Sciatic nerve (tissue), 2 donors: ENCODE results near the gene TRPC4AP. TPM values are rescaled to one million over a fixed set of nuclear protein-coding genes. Genes with fewer than 3 reads are reported as not detected.

Source experiments
- ATAC-seq: fragments of 200-7000 bp; cut with Tn5 transposase; one replicate; pipeline ENCODE4 v1.9.1; 2020; ENCODE audit warnings: mild to moderate bottlenecking, moderate library complexity
- DNase-seq: peaks from one replicate; pipeline ENCODE4 v3.0.0-alpha.2; 2020; ENCODE audit warnings: low spot score
- intact Hi-C: fragments of 100-400 bp; cut with DNase I; formaldehyde crosslinking; loops from one replicate; pipeline ENCODE4 v1.14.2; 2022
- total RNA-seq: library from RNA; stranded (reverse); fragmentation: NEBNext Ultra II Directional; extraction: Animal tissue kit (Norgen Biotek cat#: 25700); gene quantifications from one replicate; pipeline ENCODE4 v1.2.1, GENCODE V29; 2021
- donor health status: DM: no; HTN: no; CAD: no.
- donor health status: DM: no; HTN: no; CAD: no.

Gene TRPC4AP
- total RNA-seq, 1 donor from 2014 or later = 50.4 TPM

DNA sequence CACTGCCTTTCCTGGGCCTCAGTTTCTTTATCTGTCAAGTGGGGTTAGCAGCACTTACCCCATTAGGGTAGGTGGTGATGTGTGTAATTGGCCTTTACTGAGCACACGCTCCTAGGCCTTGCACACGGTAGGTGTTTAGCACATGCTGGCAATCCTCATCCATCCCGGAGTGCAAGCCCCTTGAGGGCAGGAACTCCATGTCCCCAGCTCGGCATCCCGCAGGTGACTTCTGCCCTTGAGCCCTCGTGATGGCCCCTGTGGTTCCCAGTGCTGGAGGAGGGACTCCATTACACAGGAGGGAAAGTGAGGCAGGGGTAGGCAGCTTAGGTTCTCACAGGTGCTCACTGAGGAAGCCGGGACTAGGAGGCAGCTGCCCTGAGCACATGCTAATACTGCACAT lies 96.9 kb downstream of the TRPC4AP start:
- intact Hi-C loops = no loop called here
- no peak for DNase-seq
- ATAC-seq = no peak

DNA sequence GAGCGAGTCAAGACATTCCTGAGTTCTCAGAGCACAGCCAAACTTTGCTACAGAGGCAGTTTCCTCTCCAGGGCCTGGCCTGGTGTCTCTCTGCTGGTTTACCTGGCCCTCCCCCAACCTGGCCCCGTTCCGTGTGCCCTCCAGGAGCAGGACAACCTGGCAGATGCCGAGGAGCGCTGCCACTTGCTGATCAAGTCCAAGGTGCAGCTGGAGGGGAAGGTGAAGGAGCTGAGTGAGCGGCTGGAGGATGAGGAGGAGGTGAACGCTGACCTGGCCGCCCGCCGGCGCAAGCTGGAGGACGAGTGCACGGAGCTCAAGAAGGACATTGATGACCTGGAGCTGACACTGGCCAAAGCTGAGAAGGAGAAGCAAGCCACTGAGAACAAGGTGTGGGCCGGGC lies 97.4 kb downstream of the TRPC4AP start:
- ATAC-seq = no peak
- intact Hi-C loops = no loop called here

DNA sequence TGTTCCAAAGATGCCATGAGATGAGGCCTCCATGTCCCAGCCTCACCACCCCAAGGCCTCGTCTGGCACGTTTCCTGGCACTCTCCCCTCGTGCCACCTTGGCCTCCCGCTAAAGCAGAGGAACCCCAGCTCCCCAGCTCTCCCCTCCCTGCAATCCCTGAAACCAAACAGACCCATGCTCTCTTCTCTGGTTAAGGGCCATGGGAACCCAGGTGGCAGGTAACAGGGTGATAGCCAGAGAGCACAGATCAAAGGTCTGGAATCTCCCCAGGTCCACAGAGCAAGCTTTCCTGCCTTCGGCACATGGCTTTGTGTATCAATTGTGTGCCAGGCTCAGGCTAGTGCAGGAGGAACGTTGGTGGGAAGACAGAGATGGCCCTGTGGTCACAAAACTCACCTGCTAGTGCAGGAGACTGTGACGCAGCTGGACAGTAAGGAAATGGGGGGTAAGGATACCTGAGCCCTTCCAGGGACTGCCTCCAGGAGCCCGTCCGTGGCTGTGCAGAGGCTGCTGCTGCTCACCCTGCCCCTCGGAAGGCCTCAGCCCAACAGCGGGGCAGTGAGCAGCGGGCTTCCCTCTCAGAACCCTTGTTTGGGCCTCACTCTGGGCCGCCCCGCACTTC lies 98.0 kb downstream of the TRPC4AP start:
- no peak for DNase-seq
- intact Hi-C loops = no loop called here
- ATAC-seq = no peak

More for the DNA sequence above, 97.4 kb downstream of the TRPC4AP start:
- DNase-seq = no peak

DNA sequence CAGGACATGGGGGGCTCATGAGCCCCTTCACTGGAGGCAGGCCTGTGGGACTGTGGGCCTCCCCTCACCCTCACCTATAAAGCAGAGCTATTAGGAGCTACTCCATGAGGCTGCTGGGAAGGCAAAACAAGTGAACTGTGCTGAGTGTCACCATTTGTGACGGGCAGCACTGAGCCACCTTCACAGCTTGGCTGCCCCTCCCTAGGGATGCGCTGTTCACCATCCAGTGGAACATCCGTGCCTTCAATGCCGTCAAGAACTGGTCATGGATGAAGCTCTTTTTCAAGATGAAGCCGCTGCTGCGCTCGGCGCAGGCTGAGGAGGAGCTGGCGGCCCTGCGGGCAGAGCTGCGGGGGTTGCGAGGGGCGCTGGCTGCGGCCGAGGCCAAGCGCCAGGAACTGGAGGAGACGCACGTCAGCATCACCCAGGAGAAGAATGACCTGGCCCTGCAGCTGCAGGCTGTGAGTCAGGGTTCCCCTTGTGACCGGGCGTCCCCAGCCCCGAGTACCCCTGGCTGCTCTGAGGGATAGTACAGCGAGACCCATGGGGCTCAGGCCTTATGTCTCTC lies 98.6 kb downstream of the TRPC4AP start:
- ATAC-seq (no peak), DNase-seq (no peak)
- intact Hi-C loops = no loop called here

DNA sequence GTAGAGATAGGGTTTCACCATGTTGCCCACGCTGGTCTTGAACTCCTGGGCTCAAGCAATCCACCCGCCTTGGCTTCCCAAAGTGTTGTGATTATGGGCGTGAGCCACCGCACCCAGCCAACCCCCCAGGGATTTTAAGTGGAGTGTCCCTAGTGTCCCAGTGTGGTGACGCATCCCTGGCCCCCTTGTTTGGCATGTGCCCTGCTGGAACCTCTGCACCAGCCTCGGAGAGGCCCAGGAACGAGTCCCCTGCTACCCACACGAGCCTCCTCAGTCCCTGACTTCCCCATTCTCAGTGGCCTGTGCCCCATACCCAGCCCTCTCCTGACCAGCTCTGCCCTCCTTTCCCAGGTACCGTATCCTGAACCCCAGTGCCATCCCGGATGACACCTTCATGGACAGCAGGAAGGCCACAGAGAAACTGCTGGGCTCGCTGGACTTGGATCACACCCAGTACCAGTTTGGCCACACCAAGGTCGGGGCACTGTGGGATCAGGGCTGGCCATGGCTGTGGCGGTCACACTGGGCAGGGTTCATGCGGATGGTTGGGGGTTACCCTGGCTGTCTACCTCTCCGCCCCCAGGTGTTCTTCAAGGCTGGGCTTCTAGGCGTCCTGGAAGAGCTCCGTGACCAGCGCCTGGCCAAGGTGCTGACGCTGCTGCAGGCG lies 99.7 kb downstream of the TRPC4AP start:
- intact Hi-C loops = no loop called here
- no peak for DNase-seq
- no peak for ATAC-seq

DNA sequence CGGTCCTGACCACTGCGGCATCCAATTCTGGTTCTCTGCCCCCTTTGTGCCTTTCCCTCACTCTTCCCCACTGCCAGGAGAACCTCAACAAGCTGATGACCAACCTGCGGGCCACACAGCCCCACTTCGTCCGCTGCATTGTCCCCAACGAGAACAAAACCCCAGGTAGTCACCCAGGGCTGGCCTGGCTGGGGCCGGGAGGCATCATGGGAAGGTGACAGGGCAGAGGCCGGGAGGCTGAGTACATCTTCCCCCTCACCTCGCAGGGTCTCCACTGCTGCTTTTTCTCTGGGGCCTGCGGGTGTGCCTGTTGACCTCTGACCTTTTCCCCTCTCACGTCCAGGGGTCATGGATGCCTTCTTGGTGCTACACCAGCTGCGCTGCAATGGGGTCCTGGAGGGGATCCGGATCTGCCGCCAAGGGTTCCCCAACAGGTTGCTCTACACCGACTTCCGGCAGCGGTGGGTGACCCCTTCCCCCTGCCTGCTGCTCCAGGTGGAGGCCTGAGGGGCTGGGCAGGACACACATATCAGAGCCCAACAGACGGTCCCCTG lies 101.9 kb downstream of the TRPC4AP start:
- intact Hi-C loops = no loop called here
- ATAC-seq = no peak

DNA sequence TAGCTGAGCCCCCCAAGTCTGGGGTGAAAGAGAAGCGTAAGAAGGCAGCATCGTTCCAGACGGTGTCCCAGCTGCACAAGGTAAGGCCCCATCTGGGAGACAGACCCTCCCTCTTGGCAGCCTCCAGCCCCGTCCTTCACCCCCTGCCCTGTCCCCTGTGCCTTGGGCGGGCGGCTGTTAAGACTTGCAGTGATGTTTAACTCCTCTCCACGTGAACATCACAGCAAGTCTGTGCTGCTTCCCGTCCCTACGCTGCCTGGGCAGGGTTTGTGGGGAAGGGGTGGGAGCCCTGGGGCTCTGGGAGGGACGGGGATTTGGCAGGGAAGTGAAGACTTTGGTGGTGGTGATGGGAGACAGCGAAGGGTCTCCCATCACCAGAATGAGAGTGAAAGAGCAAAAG lies 102.4 kb downstream of the TRPC4AP start:
- no peak for DNase-seq
- intact Hi-C loops = no loop called here
- ATAC-seq = no peak

More for the DNA sequence above, 101.9 kb downstream of the TRPC4AP start:
- DNase-seq = no peak

DNA sequence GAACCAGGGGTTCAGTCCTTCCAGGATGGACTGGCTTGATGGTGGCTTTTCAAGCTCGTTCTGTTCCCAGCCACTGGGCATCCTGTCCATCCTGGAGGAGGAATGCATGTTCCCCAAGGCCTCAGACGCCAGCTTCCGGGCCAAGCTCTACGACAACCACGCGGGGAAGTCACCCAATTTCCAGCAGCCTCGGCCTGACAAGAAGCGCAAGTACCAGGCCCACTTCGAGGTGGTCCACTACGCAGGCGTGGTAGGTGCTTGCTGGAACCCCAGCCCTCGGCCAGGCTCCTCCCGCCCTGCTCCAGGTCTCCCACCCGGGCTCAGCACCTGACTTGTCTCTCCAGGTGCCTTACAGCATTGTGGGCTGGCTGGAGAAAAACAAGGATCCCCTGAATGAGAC lies 102.9 kb downstream of the TRPC4AP start:
- DNase-seq = no peak
- no peak for ATAC-seq
- intact Hi-C loops = no loop called here

DNA sequence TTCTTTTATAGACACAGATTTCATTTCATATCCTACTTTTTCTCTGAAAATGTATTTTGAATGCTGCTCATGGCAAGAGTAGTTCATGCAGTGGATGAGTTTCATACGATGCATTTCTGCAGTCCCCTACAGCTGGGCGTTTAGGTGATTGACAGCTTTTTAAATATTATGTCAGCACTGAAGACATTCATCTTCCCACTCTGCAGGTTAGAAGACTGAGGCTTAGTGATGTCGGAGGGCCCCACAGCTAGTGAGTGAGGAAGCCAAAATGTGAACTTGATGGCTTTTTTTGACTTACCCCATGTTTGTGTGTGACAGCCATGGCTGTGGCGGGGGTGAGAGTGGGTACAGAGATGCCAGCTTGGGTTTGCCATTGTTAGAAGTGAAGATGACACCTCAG lies 103.5 kb downstream of the TRPC4AP start:
- intact Hi-C loops = no loop called here
- ATAC-seq (no peak), DNase-seq (no peak)

DNA sequence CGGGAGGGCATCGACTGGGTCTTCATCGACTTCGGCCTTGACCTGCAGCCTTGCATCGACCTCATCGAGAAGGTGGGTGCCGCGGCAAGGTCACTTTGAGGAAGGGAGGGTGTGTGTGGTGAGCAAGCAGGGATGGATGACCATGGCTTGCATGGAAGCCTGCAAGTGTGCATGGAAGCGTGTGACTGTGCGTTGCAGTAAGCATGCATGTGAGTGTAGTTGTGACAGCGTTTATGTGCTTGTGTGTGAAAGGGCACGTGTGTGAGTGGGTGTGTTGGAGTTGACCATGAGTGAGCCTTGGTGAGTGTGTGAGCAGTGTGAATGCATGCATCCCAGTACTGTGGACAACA lies 104.4 kb downstream of the TRPC4AP start:
- no peak for ATAC-seq
- DNase-seq = no peak
- intact Hi-C loops = no loop called here

DNA sequence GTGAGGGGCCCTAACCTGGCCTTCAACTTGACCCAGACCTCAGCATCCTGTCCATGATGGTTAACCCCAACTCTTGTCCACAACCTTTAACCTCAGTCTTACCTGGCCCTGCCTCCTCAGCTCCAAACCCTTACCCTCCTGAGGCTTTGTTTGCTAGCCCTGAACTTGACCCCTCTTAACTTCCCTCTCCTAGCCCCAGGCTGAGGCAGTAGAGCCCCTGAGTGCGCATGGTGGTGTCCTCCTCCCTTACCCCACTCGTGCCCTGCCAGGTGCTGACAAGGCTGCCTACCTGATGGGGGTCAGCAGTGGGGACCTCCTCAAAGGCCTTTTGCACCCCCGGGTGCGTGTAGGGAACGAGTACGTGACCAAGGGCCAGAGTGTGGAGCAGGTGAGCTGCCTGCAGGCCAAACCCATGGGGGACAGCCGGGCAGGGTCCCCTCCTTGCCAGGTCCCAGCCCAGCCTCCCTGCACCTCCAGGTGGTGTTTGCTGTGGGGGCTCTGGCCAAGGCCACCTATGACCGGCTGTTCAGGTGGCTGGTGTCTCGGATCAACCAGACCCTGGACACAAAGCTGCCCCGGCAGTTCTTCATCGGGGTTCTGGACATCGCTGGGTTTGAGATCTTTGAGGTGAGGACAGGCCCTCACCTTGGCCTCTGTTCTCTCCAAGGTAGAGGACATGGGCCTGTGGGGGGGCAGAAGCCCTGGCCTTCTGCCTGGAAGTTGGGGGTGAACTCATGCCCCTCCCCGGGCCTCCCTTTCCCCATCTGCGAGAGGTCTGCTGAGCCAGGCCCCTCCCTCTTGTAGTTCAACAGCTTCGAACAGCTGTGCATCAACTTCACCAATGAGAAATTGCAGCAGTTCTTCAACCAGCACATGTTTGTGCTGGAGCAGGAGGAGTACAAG lies 105.1 kb downstream of the TRPC4AP start:
- DNase-seq = no peak
- intact Hi-C loops = no loop called here
- peak; percentile 6 for ATAC-seq

DNA sequence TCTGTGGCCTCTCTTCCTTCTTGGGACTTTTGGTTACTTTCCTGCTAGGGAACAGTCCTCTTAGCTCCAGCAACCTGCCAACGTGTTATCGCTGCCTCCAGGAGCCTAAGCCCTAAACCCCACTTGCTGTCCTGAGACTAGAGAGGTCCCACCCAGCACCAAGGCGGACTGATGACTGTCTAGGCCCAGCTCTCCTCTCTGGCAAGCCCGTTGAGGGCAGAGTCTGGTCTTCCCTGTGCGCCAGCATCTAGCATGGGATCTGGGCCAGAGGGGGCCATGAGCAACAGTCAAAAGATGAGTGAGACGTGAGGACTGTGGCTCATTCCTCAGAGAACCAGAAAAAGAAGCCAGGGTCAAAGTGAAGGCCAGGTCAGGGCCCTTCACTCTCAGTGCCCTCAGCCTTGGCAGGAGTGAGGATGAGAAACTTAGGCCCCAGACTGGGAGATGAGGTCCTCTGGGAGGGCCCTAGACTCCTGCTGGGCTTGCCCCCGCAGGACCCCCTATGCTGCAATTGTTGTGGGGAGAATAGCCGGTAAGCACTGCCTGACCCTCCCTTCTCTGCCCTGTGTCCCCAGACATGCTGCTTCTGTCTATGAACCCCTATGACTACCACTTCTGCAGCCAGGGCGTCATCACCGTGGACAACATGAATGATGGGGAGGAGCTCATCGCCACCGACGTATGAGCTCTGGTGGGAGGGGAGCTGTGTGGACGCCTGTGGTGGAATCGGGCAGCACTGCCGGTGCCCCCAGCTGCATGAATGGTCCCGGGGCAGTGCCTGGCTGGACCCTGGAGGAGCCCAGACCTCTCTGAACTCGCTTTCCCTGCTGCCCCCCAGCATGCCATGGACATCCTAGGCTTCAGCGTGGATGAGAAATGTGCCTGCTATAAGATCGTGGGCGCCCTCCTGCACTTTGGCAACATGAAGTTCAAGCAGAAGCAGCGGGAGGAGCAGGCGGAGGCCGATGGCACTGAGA lies 106.0 kb downstream of the TRPC4AP start:
- DNase-seq (no peak), ATAC-seq (peak; percentile 12)
- intact Hi-C loops = no loop called here

DNA sequence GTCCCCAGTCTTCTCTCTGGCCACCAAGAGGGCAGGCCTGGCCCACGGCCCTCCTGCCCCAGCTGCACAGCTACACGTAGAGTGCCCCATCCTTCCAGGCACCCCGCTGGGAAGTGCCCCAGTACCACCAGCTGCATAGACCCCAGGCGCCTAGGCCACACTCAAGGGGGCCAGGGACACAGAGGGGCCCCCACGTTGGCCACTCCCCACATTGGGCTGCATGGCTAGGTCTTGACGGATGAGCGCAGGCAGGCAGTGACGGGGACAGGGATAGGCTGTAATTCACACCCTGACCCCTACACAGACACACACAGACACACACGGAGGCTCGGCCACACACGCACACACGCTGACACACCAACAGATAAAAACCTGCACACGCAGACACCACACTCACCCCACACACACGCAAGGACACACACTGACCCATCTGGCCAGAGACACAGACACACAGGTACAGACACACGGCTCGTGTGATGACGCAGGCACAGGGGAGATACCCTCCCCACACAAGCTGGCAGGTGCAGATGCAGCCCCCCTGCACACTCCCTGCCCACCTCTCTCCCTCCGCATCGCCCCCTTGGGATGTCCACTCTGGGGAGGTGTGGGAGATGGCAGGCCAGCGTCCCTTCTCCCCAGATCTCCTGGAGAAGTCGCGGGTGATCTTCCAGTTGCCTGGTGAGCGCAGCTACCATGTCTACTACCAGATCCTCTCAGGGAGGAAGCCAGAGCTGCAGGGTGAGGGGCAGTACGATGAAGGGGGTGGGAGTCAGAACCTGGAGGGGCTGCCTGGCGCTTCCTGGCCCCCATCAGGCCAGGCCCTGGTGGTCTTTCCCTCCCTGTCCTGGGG lies 106.9 kb downstream of the TRPC4AP start:
- intact Hi-C loops = no loop called here
- DNase-seq (no peak), ATAC-seq (no peak)

DNA sequence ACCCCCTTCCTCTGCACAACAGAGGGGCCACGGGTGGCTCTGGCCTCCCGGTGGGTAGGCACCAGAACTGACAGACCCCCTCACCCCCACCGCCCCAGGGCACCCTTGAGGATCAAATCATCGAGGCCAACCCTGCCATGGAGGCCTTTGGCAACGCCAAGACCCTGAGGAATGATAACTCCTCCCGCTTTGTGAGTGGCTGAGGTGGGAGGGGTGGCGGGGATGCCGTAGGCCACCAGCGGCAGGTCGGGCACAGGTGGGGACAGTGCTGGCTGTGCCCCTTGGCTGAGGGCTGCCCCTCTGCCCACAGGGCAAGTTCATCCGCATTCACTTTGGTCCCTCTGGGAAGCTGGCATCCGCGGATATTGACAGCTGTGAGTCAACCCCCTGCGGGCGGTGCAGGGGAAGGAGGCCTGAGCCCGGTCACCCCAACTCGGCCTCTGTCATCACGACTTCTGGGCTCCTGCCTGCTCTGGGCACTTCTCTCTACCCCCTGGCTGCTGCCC lies 107.8 kb downstream of the TRPC4AP start:
- intact Hi-C loops = no loop called here
- ATAC-seq = no peak
- no peak for DNase-seq

DNA sequence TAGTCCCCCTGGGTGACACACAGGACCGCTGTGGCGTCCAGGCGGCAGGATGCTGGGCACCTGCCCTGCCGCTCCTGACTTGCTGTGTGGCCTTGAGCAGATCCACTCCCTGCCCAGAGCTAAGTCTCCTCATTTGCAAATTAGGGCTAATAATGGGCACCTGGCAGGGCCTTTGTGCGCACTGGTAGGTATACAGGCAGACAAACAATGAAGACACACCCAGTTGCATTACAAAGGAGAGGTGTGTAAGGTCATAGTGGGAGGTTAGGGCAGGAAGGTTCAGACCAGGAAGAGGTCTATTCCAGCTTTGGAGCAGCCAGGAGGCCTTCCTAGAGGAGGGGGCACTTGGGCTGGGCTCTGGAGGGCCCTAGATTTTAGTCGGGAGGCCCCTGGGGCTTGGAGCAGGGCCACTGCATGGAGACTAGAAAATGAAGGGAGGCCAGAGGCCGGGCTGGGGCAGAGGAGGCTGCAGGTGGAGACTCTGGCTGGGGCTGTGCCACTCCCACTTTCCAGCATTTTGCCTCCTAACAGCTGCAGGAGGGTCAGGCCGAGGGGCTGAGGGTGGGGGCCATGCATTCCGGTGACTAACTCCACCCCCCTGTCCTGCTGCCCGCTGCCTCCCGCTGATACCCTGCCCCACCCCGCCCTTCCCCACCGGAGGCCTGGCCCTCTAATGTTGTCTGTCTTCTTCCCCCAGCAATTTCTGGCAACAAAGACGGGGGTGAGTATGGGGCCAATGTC lies 108.4 kb downstream of the TRPC4AP start:
- DNase-seq (no peak), ATAC-seq (no peak)

DNA sequence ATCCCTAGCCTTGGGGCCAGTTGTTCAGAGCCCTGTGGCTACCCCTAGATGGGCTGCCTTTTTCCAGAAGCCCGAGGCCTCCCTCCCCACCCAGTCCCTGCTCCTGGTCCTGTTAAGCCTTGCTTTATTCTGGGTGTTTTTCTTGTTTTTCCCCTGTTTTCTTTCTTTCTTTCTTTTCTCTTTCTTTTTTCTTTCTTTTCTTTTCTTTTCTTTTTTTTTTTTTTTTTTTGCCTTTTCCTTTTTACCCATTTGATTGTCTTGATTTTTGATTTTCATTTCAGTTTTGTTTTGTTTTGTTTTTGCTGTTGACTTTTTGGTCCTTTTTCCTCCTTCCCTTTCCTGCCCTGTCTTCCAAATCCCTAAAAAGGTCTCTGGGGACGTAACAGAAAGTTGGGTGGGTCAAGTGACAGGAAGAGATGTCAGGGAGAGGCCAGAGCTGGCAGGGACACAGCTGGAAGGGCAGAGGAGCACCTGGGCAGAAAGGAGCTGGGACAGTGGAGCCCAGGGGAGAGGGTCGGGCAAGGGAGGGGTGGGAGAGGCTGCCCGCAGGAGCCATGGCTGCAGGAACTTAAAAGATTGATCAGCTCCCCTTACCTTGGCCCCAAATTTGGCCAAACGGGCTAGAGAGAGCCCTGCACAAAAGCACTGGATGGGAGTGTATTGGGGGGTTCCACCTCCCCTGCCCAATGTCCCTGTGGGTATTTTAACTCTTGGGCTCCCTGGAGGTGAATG lies 109.4 kb downstream of the TRPC4AP start:
- DNase-seq (no peak), ATAC-seq (no peak)
- intact Hi-C loops = no loop called here

More for the DNA sequence above, 108.4 kb downstream of the TRPC4AP start:
- intact Hi-C loops = no loop called here
